GM19043 (cell line): ENCODE results near the gene PARK7.
"Not testable (repeated sequence)": the region's sequence is repeated elsewhere in the genome, so short reads cannot be mapped to it uniquely, and the experiment has no call there.

ENCODE experiments used
- ATAC-seq: cut with Tn5 transposase; IDR thresholded peaks from one replicate; pipeline ENCODE4 v1.9.1; 2021; ENCODE audit warnings: low read depth; ENCODE audit not compliant: unreplicated experiment

Gene PARK7

DNA sequence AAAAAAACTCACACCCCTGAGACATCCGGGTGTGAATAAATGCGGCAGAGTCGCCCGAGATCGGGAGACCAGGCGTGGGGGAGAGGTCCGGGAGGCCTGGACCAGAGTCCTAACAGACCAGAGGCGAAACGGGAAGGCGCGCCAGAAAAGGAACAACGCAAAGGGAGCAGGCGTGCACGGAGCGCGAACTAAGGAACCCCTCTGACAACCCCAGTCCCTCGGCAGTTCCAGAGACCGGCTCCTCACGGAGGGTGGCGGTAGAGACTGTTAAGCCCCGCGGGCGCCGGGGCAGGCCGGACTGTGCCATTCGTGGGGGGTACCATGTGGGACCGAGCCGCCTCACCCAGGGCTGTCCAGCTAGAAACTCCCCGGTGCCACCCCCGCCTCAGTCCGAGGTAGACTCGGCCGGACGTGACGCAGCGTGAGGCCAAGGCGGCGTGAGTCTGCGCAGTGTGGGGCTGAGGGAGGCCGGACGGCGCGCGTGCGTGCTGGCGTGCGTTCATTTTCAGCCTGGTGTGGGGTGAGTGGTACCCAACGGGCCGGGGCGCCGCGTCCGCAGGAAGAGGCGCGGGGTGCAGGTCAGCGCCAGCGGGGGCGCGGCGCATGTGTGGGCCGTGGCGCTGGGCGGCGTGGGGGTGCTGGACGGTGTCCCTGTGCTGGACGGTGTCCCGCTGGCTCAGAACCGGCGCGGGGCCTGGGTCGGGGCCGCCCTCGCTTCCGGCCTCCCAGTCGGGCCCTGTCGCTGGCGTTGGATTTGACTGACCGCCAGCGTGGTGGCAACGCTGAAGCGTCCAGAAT, at the start of gene PARK7:
PARK7 (plus strand) TSS at position 496 of the 798 bp plus-strand sequence. CDS start 1,075 bp downstream, outside the sequence.
- ATAC-seq: peak; percentile 91

DNA sequence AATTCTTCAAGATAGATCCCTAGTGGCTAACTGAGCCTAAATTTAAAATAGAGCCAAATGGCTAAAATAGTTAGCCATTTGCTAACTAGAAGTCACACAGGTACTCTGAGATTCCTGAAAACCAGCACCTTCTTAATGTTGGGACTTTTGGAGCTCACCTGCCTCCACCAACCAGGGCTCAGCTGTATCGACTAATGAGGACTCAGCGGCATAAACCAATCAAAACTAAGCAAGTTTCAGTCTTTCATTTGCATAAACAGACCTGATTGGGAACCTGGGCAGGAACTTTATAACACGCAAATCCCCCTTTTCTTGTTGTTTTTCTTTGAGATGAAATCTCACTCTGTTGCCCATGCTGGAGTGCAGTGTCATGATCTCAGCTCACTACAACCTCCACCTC, 49.4 kb upstream of the PARK7 start:
- ATAC-seq: no peak

DNA sequence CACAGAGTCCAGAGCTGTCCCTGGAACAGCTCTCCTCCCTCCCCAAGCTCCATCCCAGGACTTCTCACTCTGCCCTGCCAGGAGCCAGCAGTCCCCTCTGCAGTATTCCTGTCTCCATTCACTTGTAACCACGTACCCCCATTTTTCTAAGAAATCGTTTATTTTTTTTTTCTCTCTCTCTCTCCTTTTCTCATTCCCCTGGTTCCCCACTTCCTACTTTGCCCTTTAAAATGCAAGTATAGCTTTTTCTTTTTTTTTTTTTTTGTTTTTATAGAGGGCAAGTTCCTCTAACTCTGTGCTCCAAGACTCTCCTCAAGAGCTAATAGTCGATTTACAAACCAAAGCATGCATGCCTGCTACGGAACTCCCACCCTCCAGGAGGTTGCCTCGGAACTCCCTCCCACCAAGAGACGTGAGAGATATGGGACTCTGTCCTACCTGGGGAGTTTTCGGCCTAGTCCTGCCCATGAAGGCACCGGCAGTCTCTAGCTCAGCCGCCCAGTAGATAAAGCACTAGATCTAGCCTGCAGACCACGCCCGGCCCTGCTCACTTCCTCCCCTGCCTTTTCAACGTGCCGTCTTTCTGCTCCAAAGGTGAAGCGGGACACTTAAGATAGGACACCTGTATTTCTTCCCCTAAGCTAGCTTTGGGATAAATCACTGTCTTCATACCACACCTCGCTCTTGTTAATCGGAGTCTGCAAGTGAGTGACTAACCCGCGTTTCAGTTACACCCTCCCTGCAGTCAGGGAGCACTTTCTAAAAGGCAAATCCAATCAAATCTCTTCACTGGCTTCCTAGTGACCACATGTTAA, 48.6 kb upstream of the PARK7 start:
- ATAC-seq: no peak

DNA sequence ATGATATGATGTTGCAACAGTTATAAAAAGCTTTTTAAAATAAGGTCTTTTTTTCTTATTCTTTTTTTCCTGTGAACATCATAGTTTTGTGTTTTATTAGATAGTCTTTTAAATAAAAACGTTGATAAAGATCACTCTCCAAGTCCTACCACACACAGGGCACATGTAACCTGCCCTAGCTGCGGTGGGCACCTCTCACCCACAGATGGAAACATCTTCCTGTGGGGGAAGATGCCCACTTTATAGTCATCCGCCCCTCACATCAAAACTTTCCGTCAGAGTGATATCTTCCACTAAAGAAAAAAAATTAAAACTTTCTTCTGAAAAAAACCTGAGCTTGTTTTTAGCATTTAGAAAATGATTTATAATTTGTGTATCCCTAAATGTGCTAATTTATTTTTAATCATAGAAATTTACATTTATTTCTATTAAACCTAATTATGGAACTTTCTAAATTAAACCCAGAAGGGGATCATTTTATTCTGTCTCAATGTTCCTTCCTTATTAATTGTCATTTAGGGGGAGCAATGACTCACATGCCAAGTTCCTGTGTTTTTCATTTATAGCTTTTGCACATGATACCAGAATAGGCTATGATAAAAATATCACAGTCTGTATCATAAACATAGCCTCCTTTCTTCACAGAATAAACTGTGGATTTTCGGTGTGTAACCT, 45.5 kb upstream of the PARK7 start:
- ATAC-seq: no peak

DNA sequence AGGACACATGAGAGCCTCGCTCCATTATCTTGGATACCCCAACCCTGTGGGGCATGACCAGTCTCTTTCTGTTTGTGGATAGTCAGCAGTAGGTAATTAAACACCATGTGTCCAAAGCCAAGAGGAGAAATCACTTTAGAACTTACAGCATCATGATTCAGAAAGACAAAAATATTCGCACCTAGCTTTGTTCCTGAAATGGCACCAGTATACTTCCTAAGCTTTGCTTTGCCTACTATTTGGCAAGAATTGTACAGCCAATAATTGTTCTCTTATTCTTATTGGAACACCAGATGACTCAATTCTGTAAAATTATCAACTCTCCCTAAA, 45.0 kb upstream of the PARK7 start:
- no peak for ATAC-seq

DNA sequence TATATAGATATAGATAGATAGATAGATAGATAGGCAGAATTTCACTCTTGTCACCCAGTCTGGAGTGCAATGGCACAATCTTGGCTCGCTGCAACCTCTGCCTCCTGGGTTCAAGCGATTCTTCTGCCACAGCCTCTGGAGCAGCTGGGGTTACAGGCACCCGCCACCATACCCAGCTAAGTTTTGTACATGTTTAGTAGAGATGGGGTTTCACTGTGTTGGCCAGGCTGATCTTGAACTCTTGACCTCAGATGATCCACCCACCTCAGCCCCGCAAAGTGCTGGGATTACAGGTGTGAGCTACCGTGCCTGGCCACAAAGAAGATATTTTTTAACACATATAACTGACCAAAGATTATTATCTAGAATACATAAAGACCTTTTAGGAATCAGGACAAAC, 43.5 kb upstream of the PARK7 start:
- not testable (repeated sequence) for ATAC-seq

DNA sequence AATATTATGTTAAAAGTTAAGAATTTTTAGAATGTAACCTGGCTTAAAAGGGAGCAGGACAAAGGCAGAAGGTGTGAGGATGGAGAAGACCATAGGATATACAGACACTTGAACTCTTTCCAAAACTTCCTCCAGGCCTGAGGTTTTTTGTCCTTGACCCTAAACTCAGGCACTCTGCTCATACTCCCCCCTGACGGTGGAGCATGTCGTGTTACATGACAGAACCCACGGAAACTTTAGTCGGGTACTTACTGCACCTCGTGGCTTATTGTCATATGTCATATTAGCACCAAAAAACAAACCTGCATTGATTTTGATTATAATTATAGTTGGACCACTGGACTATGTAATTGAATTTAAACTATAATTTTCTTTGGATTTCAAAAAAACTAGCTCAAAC, 41.6 kb upstream of the PARK7 start:
- ATAC-seq: no peak

DNA sequence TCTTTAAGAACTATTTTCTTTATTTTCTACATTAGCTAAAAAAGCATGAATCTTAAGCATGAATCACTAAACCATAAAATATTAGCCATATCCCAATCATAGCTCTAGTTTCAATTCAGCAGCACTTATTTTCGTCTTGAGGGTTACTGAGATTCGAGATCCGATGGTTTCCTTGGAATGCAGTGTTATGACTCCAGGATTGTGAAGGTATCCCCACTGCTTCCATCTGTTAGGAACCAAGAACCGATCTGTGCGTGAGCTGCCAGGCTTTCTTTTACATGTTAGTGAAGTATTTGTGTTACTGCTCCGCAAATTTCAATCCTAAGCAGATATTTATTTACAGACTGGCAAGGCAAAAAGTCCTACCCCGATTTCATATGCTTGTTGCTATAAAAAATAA, 39.7 kb upstream of the PARK7 start:
- ATAC-seq: no peak

DNA sequence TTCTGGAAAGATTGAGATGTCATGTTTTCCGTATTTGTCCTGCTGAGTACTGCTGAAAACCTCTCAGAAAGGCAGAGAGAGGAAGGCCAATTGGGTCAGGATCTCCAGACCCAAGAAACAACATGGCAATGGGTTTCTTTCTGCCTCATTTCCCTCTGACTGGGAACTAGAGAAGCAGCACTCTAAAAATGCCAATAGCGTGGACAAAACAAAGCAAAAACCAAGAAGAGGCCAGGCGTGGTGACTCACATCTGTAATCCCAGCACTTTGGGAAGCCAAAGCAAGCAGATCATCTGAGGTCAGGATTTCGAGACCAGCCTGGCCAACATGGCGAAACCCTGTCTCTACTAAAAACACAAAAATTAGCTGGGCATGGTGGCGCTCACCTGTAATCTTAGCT, 39.2 kb upstream of the PARK7 start:
- ATAC-seq: no peak

DNA sequence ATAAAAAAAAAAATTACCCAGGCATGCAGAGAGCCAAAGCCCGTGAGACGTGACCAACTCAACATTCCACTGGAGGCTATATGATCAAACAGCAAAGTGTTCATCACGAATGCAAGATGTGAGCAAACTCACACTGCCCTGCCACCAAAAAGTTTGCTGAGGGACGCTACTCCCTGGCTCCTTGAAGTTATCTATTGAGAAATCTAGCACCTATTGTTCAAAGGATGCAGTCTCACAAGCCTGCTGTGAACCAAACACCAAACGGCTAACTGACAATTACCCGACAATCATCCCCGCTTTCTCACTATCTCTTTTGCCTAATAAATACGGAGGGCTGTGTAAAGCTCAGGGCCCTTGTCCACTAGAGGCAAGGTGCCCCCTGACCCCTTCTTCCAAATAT, 34.5 kb upstream of the PARK7 start:
- ATAC-seq: not testable (repeated sequence)

DNA sequence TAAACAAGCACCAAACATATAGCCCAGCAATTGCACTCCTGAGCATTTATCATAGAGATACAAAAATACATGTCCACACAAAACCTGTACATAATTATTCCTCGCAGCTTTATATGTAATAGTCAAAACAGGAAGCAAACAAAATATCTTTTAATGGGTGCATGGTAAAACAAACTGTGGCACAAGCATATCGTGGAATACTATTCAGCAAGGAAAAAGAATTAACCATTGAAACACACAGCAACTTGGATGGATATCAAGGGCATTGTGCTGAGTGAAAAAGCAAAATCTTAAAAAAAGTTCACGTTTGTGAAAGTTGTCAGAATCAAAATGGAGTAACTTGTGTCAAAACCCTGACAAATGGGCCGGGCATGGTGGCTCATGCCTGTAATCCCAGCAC, 33.3 kb upstream of the PARK7 start:
- no peak for ATAC-seq

DNA sequence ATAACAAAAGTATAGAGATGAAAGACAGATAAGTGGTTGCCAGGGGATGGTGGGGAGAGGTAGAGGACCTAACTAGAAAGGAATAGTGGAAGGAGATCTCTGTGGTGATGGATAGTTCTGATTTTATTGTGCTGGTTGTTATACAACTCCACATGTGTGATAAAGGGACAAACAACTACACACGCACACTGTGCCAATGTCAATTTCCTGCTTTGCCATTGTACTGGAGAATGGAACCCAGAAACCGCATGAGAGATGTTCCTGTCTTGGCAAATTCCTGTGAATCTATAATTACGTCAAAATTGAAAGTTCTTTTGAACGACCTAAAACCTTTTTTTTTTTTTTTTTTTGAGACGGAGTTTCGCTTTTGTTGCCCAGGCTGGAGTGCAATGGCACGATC, 31.9 kb upstream of the PARK7 start:
- ATAC-seq: no peak

DNA sequence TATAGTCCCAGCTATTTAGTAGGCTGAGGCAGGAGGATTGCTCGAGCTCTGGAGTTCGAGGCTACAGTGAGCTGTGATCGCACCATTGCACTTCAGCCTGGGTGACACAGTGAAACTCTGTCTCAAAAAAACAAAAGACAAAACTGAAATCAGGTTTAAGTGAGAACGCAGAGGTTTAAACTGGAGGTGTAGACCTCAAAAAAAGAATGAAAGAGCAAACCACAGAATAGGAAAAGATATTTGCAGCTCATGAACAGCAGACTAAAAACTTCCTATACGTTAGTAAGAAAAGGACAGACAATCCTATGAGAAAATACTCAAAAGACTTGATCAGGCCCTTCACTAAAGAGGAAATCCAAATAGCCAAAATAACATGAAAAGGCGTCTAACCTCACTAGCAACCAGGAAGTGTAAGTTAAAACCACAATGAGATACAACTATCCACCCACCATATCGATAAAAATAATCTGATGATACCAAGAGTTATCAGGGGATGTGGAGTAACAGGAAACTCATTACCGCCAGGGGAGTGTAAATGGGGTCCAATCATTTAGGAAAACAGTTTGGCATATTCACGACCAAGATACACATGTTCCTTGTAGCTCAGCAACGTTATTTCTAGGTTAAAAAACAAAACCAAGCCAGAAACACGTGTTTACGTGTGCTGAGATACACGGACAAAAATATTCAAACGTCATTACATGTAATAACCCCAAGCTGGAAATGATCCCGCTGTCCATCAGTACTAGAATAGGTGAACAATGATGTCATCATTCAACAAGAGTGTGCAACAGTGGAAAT, 30.7 kb upstream of the PARK7 start:
- ATAC-seq: no peak

DNA sequence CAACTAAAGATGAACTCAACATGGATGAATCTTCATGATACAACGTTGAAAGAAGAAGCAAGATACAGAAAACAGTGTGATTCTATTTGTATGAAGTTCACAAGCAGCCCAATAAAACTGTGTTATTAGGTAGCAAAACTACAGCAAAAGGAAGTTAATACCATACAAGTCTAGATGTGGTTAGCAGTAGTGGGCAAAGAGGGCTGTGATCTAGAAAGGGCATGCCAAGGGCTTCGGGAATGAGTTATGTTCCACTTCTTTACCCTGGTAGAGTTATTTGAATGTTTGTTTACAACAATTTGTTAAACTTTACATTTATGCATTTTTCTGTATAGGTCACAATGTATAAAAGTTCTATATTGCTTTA, 30.1 kb upstream of the PARK7 start:
- no peak for ATAC-seq

DNA sequence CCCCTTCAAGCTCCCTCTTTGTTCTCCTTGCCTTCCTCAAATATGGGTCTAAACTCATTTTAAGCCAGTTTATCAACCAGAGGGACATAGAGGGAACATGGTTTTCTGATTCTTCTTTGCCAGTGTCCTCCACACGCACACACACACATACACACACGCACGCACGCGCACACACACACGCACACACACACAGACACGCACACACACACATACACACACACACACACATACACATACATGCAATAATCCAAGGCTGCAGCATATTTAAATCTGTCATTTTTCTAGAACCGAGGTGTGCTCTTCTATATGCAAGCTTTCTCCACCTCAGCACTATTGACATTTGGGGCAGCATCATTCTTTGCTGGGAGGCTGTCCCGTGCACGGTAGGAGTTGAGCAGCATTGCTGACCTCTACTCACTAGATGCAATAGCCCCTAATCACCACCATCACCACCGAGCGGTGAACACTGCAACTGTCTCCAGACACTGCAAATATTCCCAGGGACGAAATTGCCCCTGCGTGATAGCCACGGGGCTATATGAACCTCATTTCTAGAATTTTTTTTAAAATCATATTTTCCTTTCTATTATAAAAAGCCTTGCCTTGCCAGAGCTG, 28.9 kb upstream of the PARK7 start:
- no peak for ATAC-seq

DNA sequence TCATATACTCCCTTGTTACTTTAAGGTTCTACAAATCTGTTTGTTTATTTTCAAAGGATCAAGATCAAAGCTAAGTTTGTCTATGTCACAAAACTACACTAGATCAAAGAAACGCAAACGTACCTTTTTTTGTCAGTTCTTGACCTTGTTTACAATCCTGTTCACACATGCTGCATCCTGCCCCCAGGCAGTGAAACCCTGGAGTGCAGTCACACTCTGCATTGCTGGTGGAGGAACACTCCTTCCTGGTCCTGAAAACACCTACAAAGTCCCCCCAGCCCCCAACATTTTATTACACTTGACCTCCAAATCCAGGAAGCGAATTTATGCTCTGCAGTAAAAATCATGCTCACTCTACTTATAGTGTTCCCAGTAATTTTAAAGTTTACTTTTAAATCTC, 23.4 kb upstream of the PARK7 start:
- no peak for ATAC-seq

DNA sequence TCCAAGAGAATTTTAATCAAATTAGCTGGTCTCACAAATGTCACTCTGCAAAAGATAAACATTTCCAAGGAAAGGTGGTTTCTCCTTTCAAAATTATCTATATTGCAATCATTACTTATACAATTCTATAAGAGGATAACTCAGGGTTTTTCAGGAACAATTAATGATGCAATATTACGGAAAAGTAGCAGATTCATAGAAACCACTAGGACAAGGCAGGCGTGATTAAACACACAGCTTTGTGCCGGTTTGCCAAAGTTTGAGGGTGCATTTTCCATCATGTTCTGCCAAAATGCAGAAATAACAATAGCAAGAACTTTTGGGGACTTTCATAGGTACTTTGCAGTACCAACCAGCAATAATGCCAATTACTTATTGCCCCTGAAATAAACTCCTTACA, 21.5 kb upstream of the PARK7 start:
- ATAC-seq: no peak

DNA sequence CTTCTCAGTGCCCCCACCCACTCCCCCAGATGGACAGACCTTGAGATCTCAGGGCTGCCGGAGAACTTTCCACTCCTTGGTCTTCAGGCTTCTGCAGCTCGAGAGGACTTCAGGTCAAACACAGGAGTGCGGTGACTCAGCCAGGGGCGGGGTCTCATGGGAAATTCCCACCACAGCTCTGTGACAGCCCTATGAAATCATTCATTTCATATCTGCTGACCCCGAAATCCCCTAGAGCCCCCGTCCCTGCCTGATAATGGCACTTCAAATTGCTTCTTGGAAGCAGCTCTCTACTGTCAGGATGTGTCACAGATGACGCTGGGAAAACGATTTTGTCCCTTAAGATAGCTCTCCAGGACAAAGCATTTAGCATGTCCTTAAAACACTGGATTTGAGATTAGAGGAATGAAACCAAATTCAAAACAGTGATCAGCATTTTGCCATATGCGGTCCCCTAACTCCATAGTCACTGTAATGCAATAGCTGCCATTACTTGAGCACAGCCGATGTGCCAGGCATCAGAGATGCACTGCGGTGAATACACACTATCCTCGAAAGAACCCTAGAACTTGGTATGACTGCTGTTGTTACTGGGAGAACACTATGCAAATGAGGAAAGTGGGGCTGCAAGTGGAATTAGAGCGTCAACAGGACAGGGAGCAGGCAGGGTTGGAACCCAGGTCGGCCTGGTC, 20.6 kb upstream of the PARK7 start, which contains the start of gene TNFRSF9:
TNFRSF9 (minus strand) TSS at position 95 of the 692 bp plus-strand sequence. CDS start 845 bp downstream, outside the sequence.
- no peak for ATAC-seq

DNA sequence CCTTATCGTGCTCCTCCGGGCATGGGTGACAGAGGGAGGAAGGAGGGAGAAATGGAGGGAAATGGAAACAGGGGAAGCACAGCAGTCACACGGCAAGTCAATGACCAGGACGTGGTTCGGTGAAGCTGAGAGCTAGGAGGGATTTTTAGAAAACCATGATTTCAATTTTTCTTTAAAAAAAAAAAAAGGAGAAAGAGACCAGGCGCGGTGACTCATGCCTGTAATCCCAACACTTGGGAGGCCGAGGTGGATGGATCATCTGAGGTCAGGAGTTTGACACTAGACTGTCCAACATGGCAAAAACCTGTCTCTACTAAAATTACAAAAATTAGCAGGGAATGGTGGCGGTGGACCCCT, 20.1 kb upstream of the PARK7 start:
- ATAC-seq: no peak
